HFF-Myc (cell line): Measurements from ENCODE around the gene RNF112.
"Not testable (repeated sequence)": the region's sequence is repeated elsewhere in the genome, so short reads cannot be mapped to it uniquely, and the experiment has no call there.

Experiments used
- DNase-seq: peaks from one replicate; pipeline ENCODE4 v3.0.0-alpha.2; 2011; ENCODE audit warnings: low read depth; ENCODE audit errors: extremely low read depth
- H3K4me3 ChIP-seq: replicated peaks from 2 replicates; pipeline ENCODE4 v1.5.1; 2011; ENCODE audit warnings: low read depth, mild to moderate bottlenecking, control low read depth, low read length
- TF ChIP-seq, protein P1 (sequence below): IDR thresholded peaks from 2 replicates; pipeline ENCODE4 v1.5.1; 2012; ENCODE audit warnings: mild to moderate bottlenecking, low read depth, low read length, control low read depth; ENCODE audit errors: missing control alignments

The RNF112 gene

DNA sequence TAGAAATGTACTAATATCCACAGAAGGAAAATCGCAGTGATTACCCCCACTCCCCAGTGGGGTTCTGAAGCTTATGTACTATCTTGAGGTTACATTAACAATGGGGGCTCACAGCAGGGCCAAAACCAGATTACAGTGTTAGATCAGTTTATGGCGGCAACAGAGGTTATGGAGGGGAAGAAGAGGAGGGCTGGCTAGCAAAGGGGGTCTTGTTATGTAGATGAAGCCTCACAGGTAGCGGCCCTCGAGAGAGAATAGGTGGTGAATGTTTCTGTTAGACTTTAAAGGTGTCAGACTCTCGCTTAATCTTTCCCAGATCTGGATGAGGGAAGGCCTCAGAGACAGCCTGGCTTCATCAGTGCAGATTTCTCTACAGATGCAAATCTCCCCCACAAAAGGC lies 22.2 kb downstream of the RNF112 start:
- H3K4me3 ChIP-seq: no peak overlapping the region
- TF ChIP-seq, protein P1, sequence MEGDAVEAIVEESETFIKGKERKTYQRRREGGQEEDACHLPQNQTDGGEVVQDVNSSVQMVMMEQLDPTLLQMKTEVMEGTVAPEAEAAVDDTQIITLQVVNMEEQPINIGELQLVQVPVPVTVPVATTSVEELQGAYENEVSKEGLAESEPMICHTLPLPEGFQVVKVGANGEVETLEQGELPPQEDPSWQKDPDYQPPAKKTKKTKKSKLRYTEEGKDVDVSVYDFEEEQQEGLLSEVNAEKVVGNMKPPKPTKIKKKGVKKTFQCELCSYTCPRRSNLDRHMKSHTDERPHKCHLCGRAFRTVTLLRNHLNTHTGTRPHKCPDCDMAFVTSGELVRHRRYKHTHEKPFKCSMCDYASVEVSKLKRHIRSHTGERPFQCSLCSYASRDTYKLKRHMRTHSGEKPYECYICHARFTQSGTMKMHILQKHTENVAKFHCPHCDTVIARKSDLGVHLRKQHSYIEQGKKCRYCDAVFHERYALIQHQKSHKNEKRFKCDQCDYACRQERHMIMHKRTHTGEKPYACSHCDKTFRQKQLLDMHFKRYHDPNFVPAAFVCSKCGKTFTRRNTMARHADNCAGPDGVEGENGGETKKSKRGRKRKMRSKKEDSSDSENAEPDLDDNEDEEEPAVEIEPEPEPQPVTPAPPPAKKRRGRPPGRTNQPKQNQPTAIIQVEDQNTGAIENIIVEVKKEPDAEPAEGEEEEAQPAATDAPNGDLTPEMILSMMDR: no peak
- no peak for DNase-seq

DNA sequence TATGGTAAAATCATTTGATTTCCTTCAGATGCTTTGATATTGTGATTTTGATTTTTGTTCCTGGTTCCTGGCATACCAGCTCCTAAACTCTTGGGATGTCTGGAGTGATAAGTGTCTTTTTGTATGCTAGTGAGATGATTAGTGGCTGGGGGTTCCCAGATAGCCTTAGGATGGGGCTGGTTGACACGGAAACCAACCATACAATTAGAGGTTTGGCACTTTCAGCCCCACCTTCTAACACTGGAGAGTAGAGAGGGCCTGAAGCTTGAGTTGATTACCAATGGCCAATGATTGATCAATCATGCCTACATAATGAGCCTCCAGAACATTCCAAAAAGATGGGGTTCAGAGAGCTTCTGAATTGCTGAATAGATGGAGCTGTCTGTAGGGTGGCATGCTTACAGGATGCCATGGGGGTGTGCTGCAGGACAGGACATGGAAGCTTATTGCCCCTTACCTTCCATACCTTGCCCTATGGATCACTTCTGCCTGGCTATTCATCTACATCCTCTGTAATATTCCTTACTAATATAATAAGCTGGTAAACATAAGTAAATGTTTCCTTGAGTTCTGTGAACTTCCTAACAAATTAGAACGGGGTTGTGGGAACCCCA lies 22.8 kb downstream of the RNF112 start:
- TF ChIP-seq, protein P1: no peak
- no peak for DNase-seq
- H3K4me3 ChIP-seq: no peak overlapping the region

DNA sequence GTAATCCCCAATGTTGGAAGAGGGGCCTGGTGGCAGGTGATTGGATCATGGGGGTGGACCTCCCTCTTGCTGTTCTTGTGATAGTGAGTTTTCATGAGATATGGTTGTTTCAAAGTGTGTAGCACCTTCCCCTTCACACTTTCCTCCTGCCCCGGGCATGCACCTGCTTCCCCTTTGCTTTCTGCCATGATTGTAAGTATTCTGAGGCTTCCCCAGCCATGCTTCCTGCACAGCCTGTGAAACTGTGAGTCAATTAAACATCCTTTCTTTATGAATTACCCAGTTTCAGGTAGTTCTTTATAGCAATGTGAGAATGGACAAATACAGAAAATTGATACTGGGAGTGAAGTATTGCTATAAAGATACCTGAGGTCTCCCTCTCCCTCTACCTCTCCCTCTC lies 29.4 kb downstream of the RNF112 start:
- TF ChIP-seq, protein P1: no peak
- no peak overlapping the region for H3K4me3 ChIP-seq
- DNase-seq: no peak

DNA sequence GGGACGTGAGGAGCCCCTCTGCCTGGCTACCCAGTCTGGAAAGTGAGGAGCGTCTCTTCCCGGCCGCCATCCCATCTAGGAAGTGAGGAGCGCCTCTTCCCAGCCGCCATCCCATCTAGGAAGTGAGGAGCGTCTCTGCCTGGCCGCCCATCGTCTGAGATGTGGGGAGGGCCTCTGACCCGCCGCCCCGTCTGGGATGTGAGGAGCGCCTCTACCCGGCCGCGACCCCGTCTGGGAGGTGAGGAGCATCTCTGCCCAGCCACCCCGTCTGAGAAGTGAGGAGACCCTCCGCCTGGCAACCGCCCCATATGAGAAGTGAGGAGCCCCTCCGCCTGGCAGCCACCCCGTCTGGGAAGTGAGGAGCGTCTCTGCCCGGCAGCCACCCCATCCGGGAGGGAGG lies 30.3 kb downstream of the RNF112 start:
- not testable (repeated sequence) for DNase-seq, H3K4me3 ChIP-seq

DNA sequence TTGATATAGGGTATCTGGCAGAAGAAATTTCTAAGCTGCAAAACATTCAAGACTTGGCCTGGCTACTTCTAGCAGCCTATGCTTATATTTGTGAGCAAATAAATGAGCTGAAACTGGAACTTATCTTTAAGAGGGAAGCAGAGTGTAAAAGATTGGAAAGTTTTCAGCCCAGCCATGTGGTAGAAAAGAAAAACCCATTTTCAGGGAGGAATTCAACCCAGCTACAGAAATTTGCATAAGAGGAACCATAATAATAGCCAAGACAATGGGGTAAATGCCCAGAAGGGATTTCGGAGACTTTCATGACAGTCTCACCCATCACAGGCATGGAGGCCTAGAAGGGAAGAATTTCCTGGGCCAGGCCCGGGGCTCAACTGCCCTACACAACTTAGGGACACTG lies 31.7 kb downstream of the RNF112 start:
- H3K4me3 ChIP-seq: no peak overlapping the region
- TF ChIP-seq, protein P1: no peak
- no peak for DNase-seq

DNA sequence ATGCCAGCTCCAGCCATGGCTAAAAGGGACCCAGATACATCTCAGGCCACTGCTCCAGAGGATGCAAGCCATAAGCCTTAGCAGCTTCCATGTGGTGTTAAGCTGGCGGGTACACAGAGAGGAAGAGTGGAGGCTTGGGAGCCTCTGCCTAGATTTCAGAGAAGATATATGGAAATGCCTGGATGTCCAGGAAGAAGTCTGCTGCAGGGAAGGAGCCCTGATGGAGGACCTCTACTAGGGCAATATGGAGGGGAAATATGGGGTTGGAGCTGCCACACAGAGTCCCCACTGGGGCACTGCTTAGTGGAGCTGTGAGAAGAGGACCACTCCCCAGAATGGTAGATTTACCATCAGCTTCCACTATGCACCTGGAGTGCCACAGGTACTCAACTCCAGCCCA lies 32.1 kb downstream of the RNF112 start:
- H3K4me3 ChIP-seq: no peak overlapping the region
- DNase-seq: no peak
- TF ChIP-seq, protein P1: no peak

DNA sequence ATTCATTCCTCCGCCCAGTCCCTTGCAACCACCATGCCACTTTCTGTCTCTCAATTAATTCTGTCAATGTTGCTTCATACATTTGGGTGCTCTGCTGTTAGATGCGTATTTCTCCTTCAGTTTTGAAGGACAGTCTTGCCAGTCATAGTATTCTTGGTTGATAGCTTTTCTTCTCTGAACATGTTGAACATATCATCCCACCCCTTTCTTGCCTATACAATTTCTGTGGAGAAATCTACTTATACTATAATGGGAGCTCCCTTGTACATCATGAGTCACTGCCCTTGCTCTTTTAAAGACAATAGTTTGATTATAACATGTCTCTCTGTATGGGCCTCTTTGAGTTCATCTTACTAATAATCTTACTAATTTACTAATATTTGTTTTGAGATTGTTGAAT lies 34.1 kb downstream of the RNF112 start:
- TF ChIP-seq, protein P1: no peak
- no peak overlapping the region for H3K4me3 ChIP-seq
- DNase-seq: no peak

DNA sequence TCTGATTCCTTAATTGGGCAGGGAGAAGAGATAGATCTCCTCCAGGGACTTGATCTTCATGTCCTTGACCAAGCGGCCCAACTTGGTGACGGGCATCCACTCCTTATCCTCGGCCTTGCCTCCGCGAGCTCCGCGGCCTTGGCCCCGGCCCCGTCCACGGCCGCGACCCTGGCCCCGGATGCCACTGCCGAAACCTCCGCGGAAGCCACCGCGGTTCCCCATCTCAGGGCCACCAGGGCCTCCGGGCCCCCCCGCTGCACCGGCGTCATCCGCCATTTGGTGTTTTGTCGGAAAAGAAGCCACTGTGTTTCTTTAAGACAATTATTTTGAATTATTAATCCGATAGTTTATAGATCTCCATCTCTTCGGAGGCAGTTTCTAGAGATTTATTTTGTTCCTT lies 35.5 kb downstream of the RNF112 start:
- not testable (repeated sequence) for DNase-seq, H3K4me3 ChIP-seq
